ENCODE measurements around the gene ZCCHC7.

DNA sequence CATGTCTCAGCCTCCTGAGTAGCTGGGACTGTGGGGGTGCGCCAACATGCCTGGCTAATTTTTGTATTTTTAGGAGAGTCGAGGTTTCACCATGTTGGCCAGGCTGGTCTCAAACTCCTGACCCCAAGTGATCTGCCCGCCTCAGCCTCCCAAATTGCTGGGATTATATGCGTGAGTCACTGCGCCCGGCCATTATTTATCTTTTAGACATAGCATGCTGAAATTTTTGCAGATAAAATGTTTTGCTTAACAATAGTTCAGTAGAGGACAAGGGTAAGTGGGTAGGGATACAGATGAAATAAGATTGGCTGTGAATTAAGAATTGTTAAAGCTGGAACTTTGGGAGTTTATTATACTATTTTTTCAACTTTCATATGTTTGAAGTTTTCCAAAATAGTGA, 151.3 kb downstream of the ZCCHC7 start:
- TF ChIP-seq EP300 (IDR thresholded peaks at IDR 0.05) (no peak), SMC3 (IDR thresholded peaks at IDR 0.05) (no peak), HDAC2 (IDR thresholded peaks at IDR 0.05) (no peak), ESRRA (IDR thresholded peaks at IDR 0.05; ENCODE audit: borderline replicate concordance, low read length) (no peak), BCL3 (IDR thresholded peaks at IDR 0.05) (no peak), MAZ (IDR thresholded peaks at IDR 0.05; ENCODE audit: borderline replicate concordance, low read depth, low read length) (no peak), ZNF302 (CRISPR knock-in tag; IDR thresholded peaks at IDR 0.05) (no peak), POLR2A (IDR thresholded peaks at IDR 0.05; ENCODE audit: low read length) (no peak), RCOR1 (IDR thresholded peaks at IDR 0.05; ENCODE audit: low read depth, low read length) (no peak)
- TF ChIP-seq, protein P1, sequence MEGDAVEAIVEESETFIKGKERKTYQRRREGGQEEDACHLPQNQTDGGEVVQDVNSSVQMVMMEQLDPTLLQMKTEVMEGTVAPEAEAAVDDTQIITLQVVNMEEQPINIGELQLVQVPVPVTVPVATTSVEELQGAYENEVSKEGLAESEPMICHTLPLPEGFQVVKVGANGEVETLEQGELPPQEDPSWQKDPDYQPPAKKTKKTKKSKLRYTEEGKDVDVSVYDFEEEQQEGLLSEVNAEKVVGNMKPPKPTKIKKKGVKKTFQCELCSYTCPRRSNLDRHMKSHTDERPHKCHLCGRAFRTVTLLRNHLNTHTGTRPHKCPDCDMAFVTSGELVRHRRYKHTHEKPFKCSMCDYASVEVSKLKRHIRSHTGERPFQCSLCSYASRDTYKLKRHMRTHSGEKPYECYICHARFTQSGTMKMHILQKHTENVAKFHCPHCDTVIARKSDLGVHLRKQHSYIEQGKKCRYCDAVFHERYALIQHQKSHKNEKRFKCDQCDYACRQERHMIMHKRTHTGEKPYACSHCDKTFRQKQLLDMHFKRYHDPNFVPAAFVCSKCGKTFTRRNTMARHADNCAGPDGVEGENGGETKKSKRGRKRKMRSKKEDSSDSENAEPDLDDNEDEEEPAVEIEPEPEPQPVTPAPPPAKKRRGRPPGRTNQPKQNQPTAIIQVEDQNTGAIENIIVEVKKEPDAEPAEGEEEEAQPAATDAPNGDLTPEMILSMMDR (IDR thresholded peaks at IDR 0.05) = no peak
- TF ChIP-seq, protein P2, sequence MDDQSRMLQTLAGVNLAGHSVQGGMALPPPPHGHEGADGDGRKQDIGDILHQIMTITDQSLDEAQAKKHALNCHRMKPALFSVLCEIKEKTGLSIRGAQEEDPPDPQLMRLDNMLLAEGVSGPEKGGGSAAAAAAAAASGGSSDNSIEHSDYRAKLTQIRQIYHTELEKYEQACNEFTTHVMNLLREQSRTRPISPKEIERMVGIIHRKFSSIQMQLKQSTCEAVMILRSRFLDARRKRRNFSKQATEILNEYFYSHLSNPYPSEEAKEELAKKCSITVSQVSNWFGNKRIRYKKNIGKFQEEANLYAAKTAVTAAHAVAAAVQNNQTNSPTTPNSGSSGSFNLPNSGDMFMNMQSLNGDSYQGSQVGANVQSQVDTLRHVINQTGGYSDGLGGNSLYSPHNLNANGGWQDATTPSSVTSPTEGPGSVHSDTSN (IDR thresholded peaks at IDR 0.05) = no peak
